WI38 (cell line): ENCODE results near the gene PROS1.
"Not testable (repeated sequence)": the region's sequence is repeated elsewhere in the genome, so short reads cannot be mapped to it uniquely, and the experiment has no call there.

Experiments
- H3K4me3 ChIP-seq: 2 replicates; pipeline ENCODE4 v1.5.1; 2011; ENCODE audit warnings: low read depth, mild to moderate bottlenecking, control low read depth, low read length
- TF ChIP-seq, protein P1 (sequence below): IDR thresholded peaks from 2 replicates; pipeline ENCODE4 v1.5.1; 2012; ENCODE audit warnings: low read depth, mild to moderate bottlenecking, control low read depth, low read length

The PROS1 gene

DNA sequence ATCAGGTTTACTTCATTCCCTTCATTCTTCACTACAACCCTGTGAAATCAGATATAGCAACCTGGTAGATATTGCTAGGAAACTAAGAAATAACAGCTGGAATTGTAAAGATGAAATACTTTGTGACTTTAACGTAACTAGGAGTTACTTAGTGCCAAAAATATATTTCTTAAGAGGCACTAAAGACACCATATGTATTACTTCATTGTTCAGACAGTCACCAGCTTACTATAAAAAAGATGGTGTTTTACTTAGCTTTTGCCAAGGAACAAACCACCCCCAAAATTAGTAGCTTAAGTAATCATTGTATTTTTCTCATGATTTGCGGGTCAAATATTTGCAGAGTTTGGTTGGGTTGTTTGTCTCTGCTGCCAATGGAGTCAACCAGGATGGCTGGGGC lies 62.5 kb downstream of the PROS1 start:
- TF ChIP-seq, protein P1, sequence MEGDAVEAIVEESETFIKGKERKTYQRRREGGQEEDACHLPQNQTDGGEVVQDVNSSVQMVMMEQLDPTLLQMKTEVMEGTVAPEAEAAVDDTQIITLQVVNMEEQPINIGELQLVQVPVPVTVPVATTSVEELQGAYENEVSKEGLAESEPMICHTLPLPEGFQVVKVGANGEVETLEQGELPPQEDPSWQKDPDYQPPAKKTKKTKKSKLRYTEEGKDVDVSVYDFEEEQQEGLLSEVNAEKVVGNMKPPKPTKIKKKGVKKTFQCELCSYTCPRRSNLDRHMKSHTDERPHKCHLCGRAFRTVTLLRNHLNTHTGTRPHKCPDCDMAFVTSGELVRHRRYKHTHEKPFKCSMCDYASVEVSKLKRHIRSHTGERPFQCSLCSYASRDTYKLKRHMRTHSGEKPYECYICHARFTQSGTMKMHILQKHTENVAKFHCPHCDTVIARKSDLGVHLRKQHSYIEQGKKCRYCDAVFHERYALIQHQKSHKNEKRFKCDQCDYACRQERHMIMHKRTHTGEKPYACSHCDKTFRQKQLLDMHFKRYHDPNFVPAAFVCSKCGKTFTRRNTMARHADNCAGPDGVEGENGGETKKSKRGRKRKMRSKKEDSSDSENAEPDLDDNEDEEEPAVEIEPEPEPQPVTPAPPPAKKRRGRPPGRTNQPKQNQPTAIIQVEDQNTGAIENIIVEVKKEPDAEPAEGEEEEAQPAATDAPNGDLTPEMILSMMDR = no peak
- H3K4me3 ChIP-seq = no peak overlapping the region

DNA sequence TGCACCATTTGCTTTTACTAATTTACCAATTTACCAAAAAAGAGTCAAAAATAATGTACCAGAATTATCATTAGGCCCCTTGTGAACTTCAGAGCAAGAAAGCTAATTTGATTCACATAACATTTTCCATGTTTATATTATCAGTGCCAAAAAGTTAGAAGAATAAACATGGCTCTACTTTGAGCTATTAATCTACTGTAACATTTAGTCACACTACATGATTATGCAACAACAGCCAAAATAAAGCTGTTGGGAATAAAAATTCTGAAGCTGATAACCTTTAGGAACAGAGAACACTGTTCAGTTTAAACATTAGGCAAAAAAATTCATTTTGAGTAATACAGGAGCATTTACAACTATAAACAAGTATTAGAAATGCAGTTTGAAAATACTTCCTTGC lies 63.6 kb downstream of the PROS1 start:
- no peak overlapping the region for H3K4me3 ChIP-seq

DNA sequence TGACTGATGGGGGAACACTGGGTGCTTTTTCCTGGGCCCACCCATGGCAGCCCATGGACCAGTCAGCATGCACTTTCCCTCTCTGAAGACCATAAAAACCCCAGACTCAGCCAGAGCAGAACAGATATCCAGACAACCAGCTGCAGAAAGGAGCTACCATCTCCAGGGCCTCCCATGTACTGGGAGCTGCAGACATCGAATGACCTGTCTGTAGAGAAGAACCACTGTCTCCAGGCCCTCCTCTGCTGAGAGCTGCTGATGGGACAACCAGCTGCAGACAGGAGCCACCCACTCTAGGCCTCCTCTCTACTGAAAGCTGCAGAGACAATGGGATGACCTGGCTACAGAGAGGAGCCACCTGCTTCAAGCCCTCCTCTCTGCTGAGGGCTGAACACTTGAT lies 66.6 kb downstream of the PROS1 start:
- H3K4me3 ChIP-seq = no peak overlapping the region
- TF ChIP-seq, protein P1 = no peak

More for the DNA sequence above, 63.6 kb downstream of the PROS1 start:
- TF ChIP-seq, protein P1 = no peak

DNA sequence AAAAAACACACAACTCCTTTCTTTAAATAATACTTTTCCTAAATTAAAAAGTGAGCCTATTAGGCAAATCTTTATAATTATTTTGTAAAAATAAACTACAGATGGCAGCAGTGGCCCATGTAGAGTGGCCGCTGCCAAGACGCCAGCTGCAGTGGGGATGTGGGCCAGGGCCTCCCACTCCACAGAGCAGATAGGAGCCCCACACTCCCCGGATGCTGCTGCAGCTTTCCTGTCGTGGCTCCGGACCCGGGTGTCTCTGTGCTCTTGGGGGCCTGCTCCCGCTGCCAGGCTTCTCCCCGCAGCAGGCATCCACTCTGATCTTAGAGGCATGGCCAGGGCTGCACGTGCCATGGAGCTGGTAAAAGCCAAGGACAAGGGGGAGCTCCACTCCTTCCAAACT lies 67.5 kb downstream of the PROS1 start:
- no peak overlapping the region for H3K4me3 ChIP-seq
- TF ChIP-seq, protein P1 = no peak

DNA sequence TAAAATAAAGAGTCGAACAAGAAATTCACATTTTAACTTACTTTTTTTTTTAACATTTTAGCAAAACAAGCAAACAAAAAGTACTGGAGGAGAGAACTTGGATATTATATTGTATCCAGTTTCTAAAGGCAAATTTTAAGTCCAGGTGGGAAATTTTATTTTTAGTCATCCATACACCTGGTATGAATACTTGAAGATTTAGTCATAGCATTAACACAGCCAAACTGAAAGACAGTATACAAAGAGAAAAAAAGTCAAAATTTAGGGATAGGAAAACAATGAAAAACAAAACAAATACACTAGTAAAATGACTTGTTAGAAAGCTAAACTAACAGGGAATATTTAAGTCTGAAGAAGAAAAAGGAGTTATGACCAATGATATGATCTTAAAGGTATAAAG lies 69.1 kb downstream of the PROS1 start:
- no peak overlapping the region for H3K4me3 ChIP-seq
- TF ChIP-seq, protein P1 = no peak

DNA sequence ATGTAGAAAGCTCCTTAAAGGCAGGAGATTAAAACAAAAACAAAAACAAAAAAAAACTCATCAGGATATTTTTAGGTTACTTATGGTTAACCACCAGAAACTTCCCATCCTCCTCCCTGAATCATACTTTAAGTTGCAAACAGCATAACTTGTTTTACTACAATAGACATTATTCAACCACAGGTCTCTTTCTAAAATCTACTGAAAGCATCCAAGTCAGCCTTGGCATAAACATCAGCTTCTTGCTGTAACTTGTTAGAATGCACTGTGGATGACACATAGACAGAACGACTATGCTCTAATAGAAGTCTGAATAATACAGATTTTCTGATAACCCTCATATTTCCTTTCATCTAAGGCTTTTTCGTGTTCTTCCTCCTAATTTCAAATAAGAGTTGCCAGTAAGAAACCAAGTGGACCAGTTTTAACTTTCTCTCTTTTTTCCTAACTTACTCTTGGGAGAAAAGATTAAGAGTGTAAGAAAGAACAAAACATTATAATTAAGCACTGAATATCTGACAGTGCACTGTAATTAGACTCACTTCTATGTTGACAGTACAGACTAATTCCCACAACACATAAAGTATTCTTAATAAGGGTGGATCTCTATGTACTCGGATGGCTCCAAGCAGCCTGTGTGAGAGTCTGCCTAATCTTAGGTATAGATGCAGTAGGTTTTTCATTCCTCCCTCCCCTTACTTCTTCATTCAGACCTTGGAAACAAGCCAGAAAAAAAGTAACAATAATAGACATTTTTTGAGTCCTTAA lies 95.3 kb downstream of the PROS1 start:
- H3K4me3 ChIP-seq = not testable (repeated sequence)

DNA sequence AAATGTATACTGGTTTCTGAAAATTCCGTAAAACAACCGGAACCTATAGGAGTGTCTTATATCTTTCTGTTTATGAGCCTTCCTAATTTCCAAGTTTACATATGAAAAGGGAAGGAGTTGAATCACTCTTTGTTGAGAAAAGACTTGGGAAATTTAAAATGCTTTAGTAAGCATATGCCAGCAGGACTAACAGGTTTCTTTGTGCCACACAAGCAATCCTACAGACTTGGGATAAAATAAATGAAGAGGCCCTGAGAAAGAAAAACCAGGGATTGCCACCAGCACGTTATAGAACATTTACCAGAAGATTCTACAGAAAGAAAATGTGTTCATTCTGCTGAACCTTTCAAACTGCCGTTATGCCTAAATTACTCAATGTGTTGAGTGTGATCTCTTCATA lies 96.3 kb downstream of the PROS1 start:
- not testable (repeated sequence) for H3K4me3 ChIP-seq

DNA sequence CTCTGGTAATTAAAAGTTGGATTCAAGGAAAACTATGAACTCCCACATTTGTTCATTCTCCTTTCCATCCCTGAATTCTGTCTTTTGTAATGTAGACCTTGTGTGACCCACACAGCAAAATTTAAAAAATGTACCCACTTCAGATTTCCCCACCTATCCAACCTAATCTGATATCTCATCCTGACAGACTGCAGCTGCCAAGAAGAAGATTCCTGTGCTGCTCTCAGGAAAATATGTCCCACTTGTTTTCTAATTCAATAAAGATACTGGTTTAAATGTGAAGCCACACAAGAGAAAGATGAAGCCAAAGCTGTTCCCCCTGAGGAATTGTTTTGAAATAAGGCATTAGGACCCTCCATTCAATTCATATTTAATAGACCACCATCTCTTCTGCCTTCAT lies 100.3 kb downstream of the PROS1 start:
- not testable (repeated sequence) for H3K4me3 ChIP-seq

DNA sequence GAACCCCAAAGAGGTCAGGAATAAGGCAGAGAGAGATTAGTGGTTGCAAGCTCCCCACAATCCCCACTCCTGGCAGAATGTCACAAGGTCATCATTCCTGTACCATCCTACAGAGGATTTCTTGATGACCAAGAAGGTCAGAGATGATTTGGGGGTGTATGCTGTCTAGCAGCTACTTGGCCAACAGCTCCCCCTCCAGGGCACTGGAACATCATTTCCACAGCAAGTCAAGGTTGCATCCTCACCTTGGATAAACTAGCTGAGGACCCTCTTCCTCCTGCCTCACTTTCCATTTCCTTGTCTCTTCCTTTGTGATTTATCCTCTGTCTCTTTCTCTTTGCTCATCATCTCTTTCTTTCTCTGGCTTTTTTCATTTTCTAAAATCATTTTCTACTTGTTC lies 106.3 kb downstream of the PROS1 start:
- H3K4me3 ChIP-seq = no peak overlapping the region
- TF ChIP-seq, protein P1 = no peak
